ENCODE measurements around the gene AIRE. TPM values are rescaled to one million over a fixed set of nuclear protein-coding genes. Genes with fewer than 3 reads are reported as not detected.

Gene AIRE
- polyA plus RNA-seq, 3 donors, result 0.49 to 0.80 (median 0.50) TPM

DNA sequence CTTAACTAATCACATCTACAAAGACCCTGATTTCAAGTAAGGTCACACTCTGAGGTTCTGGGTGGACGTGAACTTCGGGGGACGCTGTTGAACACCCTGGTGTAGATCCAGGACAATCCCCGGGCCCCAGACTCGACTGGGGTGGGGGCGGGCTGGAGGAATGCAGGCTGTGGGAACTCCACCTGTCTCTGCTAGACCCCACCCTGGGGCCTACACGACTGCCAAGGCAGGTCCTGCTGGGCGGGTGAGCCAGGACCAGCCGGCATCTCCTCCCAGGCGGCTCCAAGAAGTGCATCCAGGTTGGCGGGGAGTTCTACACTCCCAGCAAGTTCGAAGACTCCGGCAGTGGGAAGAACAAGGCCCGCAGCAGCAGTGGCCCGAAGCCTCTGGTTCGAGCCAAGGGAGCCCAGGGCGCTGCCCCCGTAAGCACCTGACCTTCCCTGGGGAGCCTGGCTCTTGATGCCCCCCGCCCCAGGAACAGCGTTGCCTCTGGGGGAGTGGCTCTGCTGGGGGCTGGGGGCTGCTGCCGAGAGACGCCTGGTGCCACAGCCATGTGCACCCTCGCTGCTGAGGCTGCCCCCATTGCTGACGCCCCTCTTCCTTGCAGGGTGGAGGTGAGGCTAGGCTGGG, 3.8 kb downstream of the AIRE start:
- no peak for DNase-seq (ENCODE audit: extremely low read depth in 1 of 11, low read depth in 9 of 11, low spot score in 4 of 11)

- no peak for DNase-seq (ENCODE audit: extremely low read depth in 1 of 11, low read depth in 9 of 11, low spot score in 4 of 11)
Observed at GRCh38 chr21:44290327-44291077, 4.8 kb downstream of the AIRE start.

- DNase-seq (ENCODE audit: extremely low read depth in 1 of 11, low read depth in 9 of 11, low spot score in 4 of 11), result no peak
Observed at GRCh38 chr21:44291078-44291935, 5.6 kb downstream of the AIRE start.

DNA sequence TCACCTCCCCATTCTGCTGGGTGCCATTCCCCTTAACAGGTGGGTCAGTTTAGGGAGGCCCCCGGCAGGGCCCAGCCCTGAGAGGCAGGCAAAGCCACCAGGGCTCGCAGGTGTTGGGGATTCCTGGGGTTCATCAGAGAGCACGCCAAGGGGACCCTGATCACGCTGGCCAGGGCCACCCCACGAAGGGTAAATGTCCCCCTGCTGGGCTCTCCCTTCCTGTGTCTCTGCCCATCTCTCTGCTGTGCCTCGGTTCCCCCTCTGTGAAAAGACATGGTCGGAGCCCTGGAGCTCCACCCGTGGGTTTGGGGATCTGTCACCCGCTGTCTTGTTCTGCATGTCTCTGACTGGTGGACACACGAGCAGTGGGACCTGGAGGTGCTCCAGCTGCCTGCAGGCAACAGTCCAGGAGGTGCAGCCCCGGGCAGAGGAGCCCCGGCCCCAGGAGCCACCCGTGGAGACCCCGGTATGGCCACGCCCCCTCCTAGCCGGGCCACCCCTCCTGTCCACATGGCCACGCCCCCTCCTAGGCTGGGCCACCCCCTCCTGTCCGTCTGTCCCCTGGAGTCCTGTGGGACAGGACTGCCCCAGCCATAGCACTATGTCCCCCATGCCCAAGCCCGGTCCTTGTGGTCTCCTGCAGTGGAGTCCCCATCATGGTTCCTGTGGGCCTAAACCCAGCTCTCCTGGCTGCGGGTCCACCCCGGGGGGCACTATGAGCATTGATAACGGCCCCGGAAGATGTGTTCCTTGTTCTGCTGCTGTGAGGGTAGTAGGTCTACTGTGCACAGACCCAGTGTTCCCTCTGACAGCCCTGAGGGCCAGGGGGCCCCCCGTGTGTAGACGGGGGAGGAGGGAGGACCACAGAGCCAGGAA, 6.5 kb downstream of the AIRE start:
- DNase-seq (ENCODE audit: extremely low read depth in 1 of 11, low read depth in 9 of 11, low spot score in 4 of 11), result no peak

- no peak for DNase-seq (ENCODE audit: extremely low read depth in 1 of 11, low read depth in 9 of 11, low spot score in 4 of 11)
Observed at GRCh38 chr21:44292812-44293195, 7.1 kb downstream of the AIRE start.

- no peak for DNase-seq (ENCODE audit: extremely low read depth in 1 of 11, low read depth in 9 of 11, low spot score in 4 of 11)
Observed at GRCh38 chr21:44293551-44294231, 8.0 kb downstream of the AIRE start.

GRCh38 chr21:44294391-44295162, 8.9 kb downstream of the AIRE start:
- DNase-seq (ENCODE audit: extremely low read depth in 1 of 11, low read depth in 9 of 11, low spot score in 4 of 11), result no peak

GRCh38 chr21:44295163-44295573, 9.5 kb downstream of the AIRE start:
- no peak for DNase-seq (ENCODE audit: extremely low read depth in 1 of 11, low read depth in 9 of 11, low spot score in 4 of 11)

GRCh38 chr21:44295646-44296045, 10.0 kb downstream of the AIRE start:
- DNase-seq (ENCODE audit: extremely low read depth in 1 of 11, low read depth in 9 of 11, low spot score in 4 of 11), result no peak

GRCh38 chr21:44296103-44296519, 10.4 kb downstream of the AIRE start:
- no peak for DNase-seq (ENCODE audit: extremely low read depth in 1 of 11, low read depth in 9 of 11, low spot score in 4 of 11)

DNA sequence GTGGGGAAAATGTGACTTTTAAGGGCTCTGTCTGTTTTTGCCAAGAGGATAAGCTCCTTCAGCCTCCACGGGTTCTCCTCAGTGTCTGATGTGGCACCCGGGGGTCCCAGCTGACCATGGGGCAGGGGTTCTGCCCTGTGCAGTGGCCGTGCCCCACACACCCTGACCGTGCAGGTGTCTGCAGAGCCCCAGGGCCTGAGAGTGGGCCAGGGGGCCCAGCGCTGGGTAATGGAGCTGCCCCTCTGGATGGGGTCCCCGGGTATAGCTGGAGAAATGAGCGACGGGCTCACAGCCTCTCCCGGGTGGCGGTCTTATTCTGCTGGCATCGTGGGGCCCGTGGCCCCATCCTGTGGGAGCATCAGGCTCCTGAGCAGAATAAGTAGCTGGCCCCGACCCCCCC, 11.2 kb downstream of the AIRE start:
- no peak for DNase-seq (ENCODE audit: extremely low read depth in 1 of 11, low read depth in 9 of 11, low spot score in 4 of 11)

DNA sequence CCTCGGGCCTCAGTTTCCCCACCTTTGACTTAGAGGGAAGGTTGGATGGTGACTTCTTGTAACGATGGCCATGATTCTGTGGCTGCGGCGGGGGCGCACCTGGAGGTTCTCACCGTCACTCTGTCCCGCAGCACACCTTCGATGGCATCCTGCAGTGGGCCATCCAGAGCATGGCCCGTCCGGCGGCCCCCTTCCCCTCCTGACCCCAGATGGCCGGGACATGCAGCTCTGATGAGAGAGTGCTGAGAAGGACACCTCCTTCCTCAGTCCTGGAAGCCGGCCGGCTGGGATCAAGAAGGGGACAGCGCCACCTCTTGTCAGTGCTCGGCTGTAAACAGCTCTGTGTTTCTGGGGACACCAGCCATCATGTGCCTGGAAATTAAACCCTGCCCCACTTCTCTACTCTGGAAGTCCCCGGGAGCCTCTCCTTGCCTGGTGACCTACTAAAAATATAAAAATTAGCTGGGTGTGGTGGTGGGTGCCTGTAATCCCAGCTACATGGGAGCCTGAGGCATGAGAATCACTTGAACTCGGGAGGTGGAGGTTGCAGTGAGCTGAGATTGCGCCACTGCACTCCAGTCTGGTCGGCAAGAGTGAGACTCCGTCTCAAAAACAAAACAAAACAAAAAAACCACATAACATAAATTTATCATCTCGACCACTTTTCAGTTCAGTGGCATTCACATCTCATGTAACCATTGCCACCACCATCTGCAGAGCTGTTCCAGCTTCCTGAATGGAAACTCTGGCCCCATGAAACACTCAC, 12.0 kb downstream of the AIRE start:
- peak in 8 of 11 donors; percentile 59 to 83 (median 78) for DNase-seq (ENCODE audit: extremely low read depth in 1 of 11, low read depth in 9 of 11, low spot score in 4 of 11)

- no peak for DNase-seq (ENCODE audit: extremely low read depth in 1 of 11, low read depth in 9 of 11, low spot score in 4 of 11)
Observed at GRCh38 chr21:44298301-44298700, 12.6 kb downstream of the AIRE start.

DNA sequence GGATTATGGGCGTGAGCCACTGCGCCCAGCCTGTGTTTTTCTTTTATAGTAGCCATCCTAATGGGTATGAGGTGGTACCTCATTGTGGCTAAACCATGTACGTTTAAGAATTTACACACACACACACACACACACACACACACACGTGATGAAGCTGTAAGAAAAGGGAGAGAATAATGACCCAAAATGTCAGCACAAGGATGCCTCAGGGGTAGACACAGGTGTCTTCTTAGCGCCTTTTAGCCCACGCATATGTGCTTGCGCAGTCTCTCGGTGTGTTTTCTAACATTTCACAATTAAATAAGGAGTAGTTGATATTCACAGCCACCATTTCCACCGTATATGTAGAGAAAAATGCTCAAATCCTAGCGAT, 13.4 kb downstream of the AIRE start:
- DNase-seq (ENCODE audit: extremely low read depth in 1 of 11, low read depth in 9 of 11, low spot score in 4 of 11), result no peak

DNA sequence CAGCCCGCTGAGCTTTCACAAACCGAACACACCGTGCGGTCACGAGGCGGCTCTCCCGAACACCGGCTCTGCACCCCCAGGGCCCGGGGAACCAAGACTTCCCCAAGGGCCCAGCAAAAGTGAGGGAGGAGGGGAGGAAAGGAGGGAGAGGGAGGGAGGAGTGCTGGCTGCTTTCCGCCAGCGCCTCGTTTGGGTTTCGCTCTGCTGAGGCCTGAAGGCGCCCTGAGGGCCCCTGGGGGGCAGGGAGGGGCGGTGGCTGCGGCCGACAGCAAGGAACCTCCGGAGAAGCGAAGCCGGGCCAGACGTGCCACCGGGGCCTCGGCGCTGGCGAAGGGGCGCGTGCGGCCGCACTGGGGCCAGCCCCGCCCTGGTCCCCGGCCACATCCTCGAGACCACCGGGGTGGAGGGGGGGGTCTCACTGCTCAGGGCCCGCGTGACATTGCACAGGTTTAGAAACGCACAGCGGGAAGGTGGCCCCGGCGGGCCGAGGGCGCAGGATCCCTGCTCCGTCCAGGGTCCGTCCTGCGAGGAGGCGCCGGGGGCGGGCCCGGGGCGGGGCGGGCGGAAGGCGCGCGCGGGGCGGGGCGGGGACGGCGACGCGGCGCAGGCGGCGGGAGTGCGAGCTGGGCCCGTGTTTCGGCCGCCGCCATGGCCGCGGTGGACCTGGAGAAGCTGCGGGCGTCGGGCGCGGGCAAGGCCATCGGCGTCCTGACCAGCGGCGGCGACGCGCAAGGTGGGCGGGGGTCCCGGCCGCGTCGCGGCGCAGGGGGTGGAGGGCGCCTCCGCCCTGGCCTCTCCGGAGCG, 14.0 kb downstream of the AIRE start, which contains the start of gene PFKL:
Gene PFKL, plus strand, starts transcription at position 596 of the 804 bp plus-strand sequence. Its CDS starts 53 bp downstream, at position 649.
- DNase-seq (ENCODE audit: extremely low read depth in 1 of 11, low read depth in 9 of 11, low spot score in 4 of 11), result peak in 1 of 11 donors; percentile 55

All from renal cortex interstitium (tissue), 11 donors.